ENCODE measurements around the gene RNF4. TPM values are rescaled to one million over a fixed set of nuclear protein-coding genes. Genes with fewer than 3 reads are reported as not detected.
A peak's percentile ranks its signal among the peaks of the same experiment; 100 is the strongest.
"Not testable (repeated sequence)": the region's sequence is repeated elsewhere in the genome, so short reads cannot be mapped to it uniquely, and the experiment has no call there.

RNF4 gene
- polyA plus RNA-seq, 1 donor = 39.6 TPM

GRCh38 chr4:2489081-2489805 lies 20.3 kb downstream of the RNF4 start:
- no peak for DNase-seq

- DNase-seq = no peak
Observed at GRCh38 chr4:2489841-2490552, 21.1 kb downstream of the RNF4 start.

- no peak for DNase-seq
Observed at GRCh38 chr4:2492970-2493369, 24.1 kb downstream of the RNF4 start.

GRCh38 chr4:2494992-2495391 lies 26.1 kb downstream of the RNF4 start:
- DNase-seq = no peak

GRCh38 chr4:2497324-2497723 lies 28.4 kb downstream of the RNF4 start:
- no peak for DNase-seq

GRCh38 chr4:2497931-2498330 lies 29.0 kb downstream of the RNF4 start:
- no peak for DNase-seq

- no peak for DNase-seq
Observed at GRCh38 chr4:2500547-2500946, 31.6 kb downstream of the RNF4 start.

- no peak for DNase-seq
Observed at GRCh38 chr4:2501034-2501594, 32.2 kb downstream of the RNF4 start.

- no peak for DNase-seq
Observed at GRCh38 chr4:2503809-2504208, 34.9 kb downstream of the RNF4 start.

GRCh38 chr4:2507259-2507658 lies 38.4 kb downstream of the RNF4 start:
- DNase-seq = no peak

- DNase-seq = no peak
Observed at GRCh38 chr4:2507855-2508254, 38.9 kb downstream of the RNF4 start.

GRCh38 chr4:2510351-2511259 lies 41.7 kb downstream of the RNF4 start:
- no peak for DNase-seq

- DNase-seq = no peak
Observed at GRCh38 chr4:2511645-2512131, 42.8 kb downstream of the RNF4 start.

GRCh38 chr4:2512396-2513135 lies 43.7 kb downstream of the RNF4 start:
- DNase-seq = no peak

- DNase-seq = not testable (repeated sequence)
Observed at GRCh38 chr4:2514193-2514592, 45.3 kb downstream of the RNF4 start.

GRCh38 chr4:2514944-2515343 lies 46.0 kb downstream of the RNF4 start:
- not testable (repeated sequence) for DNase-seq

- DNase-seq = peak; percentile 29
Observed at GRCh38 chr4:2515830-2516550, 47.1 kb downstream of the RNF4 start.

- DNase-seq = no peak
Observed at GRCh38 chr4:2516635-2517034, 47.7 kb downstream of the RNF4 start.

GRCh38 chr4:2526559-2526958 lies 57.7 kb downstream of the RNF4 start:
- DNase-seq = no peak

GRCh38 chr4:2534904-2535375 lies 66.0 kb downstream of the RNF4 start:
- no peak for DNase-seq

Data from hindlimb muscle (tissue), 1 donor.